Erythroblast (primary cell): ENCODE measurements around the gene SNX7.

Experiments
- GATA1 ChIP-seq: IDR thresholded peaks from 2 replicates; pipeline ENCODE4 v1.6.1; 2011; ENCODE audit warnings: low read depth, mild to moderate bottlenecking, control low read depth, low read length, moderate library complexity
- POLR2A ChIP-seq: IDR thresholded peaks from 2 replicates; pipeline ENCODE4 v1.6.1; 2011; ENCODE audit warnings: mild to moderate bottlenecking, low read length

DNA sequence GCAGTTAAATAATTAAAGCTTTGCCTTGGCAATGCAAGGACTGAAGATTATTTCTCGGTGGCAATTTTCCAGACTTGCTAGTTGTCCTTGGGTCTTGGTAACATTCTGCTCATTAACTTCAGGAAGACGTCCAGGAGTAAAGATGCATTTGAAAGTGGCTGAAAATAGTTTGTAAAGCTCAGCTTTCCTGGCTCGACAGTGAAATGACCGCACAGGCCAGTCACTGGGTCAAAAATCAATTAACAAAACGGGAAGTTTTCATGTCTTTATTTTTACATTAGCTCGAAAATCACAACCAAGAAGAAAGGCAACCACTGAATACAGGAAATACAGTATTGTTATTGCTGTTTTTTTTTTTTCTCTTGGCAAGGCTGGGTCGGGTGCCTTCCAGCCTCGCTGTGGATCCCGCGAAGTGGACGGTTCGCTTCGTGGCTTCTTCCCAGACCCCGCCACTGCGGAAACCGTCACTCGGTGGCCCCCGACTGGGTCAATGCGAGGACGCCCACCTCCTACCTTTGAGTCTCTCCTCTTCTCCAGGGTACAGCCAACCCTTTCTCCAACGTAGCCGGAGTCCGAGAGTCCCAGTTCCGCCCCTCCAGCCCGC lies 479 bp upstream of the SNX7 start:
- no peak for TF ChIP-seq POLR2A
- TF ChIP-seq GATA1, result no peak
